ENCODE data around the gene RABEP1. TPM values are rescaled to one million over a fixed set of nuclear protein-coding genes. Genes with fewer than 3 reads are reported as not detected.

RABEP1 gene
- polyA plus RNA-seq, 1 experiment: 14.9 TPM

- TF ChIP-seq, protein P1, sequence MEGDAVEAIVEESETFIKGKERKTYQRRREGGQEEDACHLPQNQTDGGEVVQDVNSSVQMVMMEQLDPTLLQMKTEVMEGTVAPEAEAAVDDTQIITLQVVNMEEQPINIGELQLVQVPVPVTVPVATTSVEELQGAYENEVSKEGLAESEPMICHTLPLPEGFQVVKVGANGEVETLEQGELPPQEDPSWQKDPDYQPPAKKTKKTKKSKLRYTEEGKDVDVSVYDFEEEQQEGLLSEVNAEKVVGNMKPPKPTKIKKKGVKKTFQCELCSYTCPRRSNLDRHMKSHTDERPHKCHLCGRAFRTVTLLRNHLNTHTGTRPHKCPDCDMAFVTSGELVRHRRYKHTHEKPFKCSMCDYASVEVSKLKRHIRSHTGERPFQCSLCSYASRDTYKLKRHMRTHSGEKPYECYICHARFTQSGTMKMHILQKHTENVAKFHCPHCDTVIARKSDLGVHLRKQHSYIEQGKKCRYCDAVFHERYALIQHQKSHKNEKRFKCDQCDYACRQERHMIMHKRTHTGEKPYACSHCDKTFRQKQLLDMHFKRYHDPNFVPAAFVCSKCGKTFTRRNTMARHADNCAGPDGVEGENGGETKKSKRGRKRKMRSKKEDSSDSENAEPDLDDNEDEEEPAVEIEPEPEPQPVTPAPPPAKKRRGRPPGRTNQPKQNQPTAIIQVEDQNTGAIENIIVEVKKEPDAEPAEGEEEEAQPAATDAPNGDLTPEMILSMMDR (IDR thresholded peaks at IDR 0.05; ENCODE audit: insufficient read depth, low read depth, low read length): no peak
- Histone ChIP-seq H3K4me3 (ENCODE audit: low read depth, low read length) (no peak overlapping the region), H3K27me3 (ENCODE audit: control insufficient read depth, insufficient read depth, low read length) (no peaks in the 10 kb centered on the region), H3K36me3 (ENCODE audit: control insufficient read depth, insufficient read depth, low read length) (no peaks in the 10 kb centered on the region)
- ChIA-PET POLR2A (no interaction called here), CTCF (no interaction called here)
- DNase-seq (ENCODE audit: low read depth): no peak
These were observed 43.8 kb downstream of the RABEP1 start for GRCh38 chr17:5325851-5326250.

DNA sequence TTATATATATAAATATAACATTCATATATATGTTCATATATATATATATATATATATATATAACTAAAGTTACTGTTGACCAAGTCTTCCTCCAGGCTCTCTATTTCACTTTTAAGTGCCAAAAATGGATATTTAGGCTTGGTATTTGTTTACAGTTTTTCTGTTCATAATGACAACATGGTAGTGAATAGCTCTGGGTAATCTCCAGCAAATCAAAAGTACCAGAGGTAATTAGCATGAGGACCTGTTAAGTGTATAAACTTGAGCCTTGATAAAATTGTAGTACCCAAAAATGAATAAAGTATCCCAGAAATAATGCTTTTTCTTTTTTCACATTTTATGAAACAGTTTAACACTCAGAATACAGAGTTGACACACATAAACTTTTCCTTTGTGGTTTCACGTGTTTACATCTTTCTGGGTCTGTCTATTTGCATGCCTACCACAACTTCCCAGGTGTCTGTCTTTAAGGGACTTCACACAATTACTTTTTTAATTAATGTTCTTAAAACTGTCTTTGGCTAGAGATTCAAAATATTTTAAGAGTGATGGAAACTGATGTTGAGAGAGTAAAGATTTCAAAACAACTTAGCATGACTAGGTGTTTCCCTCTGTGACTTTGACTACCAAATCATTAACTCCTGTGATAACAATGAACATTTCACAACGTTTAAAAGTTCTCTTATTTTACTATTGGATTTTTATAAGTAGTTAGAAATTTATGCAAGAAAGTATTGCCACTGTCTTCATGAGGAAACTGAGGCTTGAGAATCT is 47.9 kb downstream of the RABEP1 start:
- H3K27me3 ChIP-seq (ENCODE audit: control insufficient read depth, insufficient read depth, low read length): no peaks in the 10 kb centered on the region
- CTCF ChIA-PET: no interaction called here
- no peak overlapping the region for H3K4me3 ChIP-seq (ENCODE audit: low read depth, low read length)
- POLR2A ChIA-PET: no interaction called here
- TF ChIP-seq, protein P1 (IDR thresholded peaks at IDR 0.05; ENCODE audit: insufficient read depth, low read depth, low read length): no peak
- DNase-seq (ENCODE audit: low read depth): no peak
- H3K36me3 ChIP-seq (ENCODE audit: control insufficient read depth, insufficient read depth, low read length): no peaks in the 10 kb centered on the region

- TF ChIP-seq, protein P1 (IDR thresholded peaks at IDR 0.05; ENCODE audit: insufficient read depth, low read depth, low read length): no peak
- DNase-seq (ENCODE audit: low read depth): no peak
- Histone ChIP-seq H3K4me3 (ENCODE audit: low read depth, low read length) (no peak overlapping the region), H3K36me3 (ENCODE audit: control insufficient read depth, insufficient read depth, low read length) (no peaks in the 10 kb centered on the region), H3K27me3 (ENCODE audit: control insufficient read depth, insufficient read depth, low read length) (no peaks in the 10 kb centered on the region)
- POLR2A ChIA-PET: no interaction called here
- CTCF ChIA-PET: interaction anchor here (0.7 kb wide), 2 partner anchors 12 to 23 kb away, joined by 3 read pairs; no protein-coding TSS in a partner anchor
These were observed 48.9 kb downstream of the RABEP1 start for GRCh38 chr17:5330981-5331380.

- H3K36me3 ChIP-seq (ENCODE audit: control insufficient read depth, insufficient read depth, low read length): no peaks in the 10 kb centered on the region
- H3K27me3 ChIP-seq (ENCODE audit: control insufficient read depth, insufficient read depth, low read length): no peaks in the 10 kb centered on the region
- POLR2A ChIA-PET: no interaction called here
- CTCF ChIA-PET: interaction anchor here (0.7 kb wide), 2 partner anchors 23 to 81 kb away, joined by 3 to 4 read pairs; no protein-coding TSS in a partner anchor
- DNase-seq (ENCODE audit: low read depth): no peak
- no peak overlapping the region for H3K4me3 ChIP-seq (ENCODE audit: low read depth, low read length)
- TF ChIP-seq, protein P1 (IDR thresholded peaks at IDR 0.05; ENCODE audit: insufficient read depth, low read depth, low read length): no peak
These were observed 49.4 kb downstream of the RABEP1 start for GRCh38 chr17:5331506-5331905.

- DNase-seq (ENCODE audit: low read depth): no peak
- TF ChIP-seq, protein P1 (IDR thresholded peaks at IDR 0.05; ENCODE audit: insufficient read depth, low read depth, low read length): no peak
- ChIA-PET CTCF (interaction anchor here (1.3 kb wide), 1 partner anchor 39 kb away, joined by 3 read pairs; no protein-coding TSS in a partner anchor), POLR2A (no interaction called here)
- Histone ChIP-seq H3K36me3 (ENCODE audit: control insufficient read depth, insufficient read depth, low read length) (0 out of 2 replicates have a peak, but pooled peaks cover 2% of the 10 kb centered on the region), H3K27me3 (ENCODE audit: control insufficient read depth, insufficient read depth, low read length) (no peaks in the 10 kb centered on the region), H3K4me3 (ENCODE audit: low read depth, low read length) (no peak overlapping the region)
These were observed 62.8 kb downstream of the RABEP1 start for GRCh38 chr17:5344914-5345313.
